ENCODE data around the gene WNK1. TPM values are rescaled to one million over a fixed set of nuclear protein-coding genes. Genes with fewer than 3 reads are reported as not detected.

The WNK1 gene
- total RNA-seq, 1 donor from 2014 or later = 157 TPM

DNA sequence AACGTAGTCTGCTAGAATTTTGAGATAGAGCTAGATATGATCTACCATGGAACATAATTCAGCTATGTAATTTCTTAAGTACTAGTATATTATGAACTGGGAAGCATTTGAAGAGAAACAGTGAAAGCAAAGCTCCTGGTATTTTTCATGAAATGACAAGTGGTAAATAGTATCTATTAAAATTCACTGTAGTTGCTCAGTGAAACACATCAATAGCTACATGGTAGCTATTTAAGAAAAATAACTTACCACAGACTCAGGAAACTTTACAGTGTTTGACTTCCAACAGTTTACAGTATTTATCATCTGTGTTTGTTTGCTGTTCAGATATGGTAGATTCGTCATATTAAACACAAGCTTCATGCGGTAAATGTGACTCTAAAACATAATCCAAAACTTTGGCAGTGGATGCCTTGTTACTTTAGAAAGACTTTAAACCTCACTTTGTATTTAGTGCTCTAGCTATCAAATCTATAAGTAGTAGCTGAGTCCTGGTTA is 25.2 kb downstream of the WNK1 start:
- peaks cover 47% of the 10 kb centered on the region for H3K4me1 Mint-ChIP-seq (ENCODE audit: low read depth, unreplicated experiment)
- H3K36me3 Mint-ChIP-seq (ENCODE audit: low read depth, unreplicated experiment) = peaks cover 3% of the 10 kb centered on the region
- H3K27ac Mint-ChIP-seq (ENCODE audit: unreplicated experiment) = no peak overlapping the region
- TF ChIP-seq, protein P1, sequence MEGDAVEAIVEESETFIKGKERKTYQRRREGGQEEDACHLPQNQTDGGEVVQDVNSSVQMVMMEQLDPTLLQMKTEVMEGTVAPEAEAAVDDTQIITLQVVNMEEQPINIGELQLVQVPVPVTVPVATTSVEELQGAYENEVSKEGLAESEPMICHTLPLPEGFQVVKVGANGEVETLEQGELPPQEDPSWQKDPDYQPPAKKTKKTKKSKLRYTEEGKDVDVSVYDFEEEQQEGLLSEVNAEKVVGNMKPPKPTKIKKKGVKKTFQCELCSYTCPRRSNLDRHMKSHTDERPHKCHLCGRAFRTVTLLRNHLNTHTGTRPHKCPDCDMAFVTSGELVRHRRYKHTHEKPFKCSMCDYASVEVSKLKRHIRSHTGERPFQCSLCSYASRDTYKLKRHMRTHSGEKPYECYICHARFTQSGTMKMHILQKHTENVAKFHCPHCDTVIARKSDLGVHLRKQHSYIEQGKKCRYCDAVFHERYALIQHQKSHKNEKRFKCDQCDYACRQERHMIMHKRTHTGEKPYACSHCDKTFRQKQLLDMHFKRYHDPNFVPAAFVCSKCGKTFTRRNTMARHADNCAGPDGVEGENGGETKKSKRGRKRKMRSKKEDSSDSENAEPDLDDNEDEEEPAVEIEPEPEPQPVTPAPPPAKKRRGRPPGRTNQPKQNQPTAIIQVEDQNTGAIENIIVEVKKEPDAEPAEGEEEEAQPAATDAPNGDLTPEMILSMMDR (IDR thresholded peaks at IDR 0.05; ENCODE audit: insufficient read depth, low read depth, low read length) = no peak
- no peak for TF ChIP-seq EZH2 (IDR thresholded peaks at IDR 0.05; ENCODE audit: insufficient read depth, low read length)
- peaks cover 20% of the 10 kb centered on the region for H3K4me1 ChIP-seq (ENCODE audit: insufficient read depth, low read length)
- no peaks in the 10 kb centered on the region for H3K27me3 Mint-ChIP-seq (ENCODE audit: low read depth, unreplicated experiment)
- H3K27ac ChIP-seq (ENCODE audit: low read depth, low read length) = no peak overlapping the region
- no peaks in the 10 kb centered on the region for H3K36me3 ChIP-seq (ENCODE audit: insufficient read depth, low read length)
- no peaks in the 10 kb centered on the region for H3K9me3 ChIP-seq (ENCODE audit: insufficient read depth, low read depth, low read length)
- H3K27me3 ChIP-seq (ENCODE audit: insufficient read depth, low read length) = no peaks in the 10 kb centered on the region
- no peak overlapping the region for H3K4me3 Mint-ChIP-seq (ENCODE audit: unreplicated experiment)
- H2AFZ ChIP-seq (ENCODE audit: low read depth, low read length) = no peak overlapping the region
- H3K4me3 ChIP-seq (ENCODE audit: insufficient read depth, low read depth, low read length) = no peak overlapping the region
- H3K9ac ChIP-seq (ENCODE audit: low read length) = no peak overlapping the region
- DNase-seq (ENCODE audit: low read depth) (no peak), FAIRE-seq (no peak)
- H3K4me2 ChIP-seq (ENCODE audit: low read length) = no peak overlapping the region
- no peaks in the 10 kb centered on the region for H3K9me3 Mint-ChIP-seq (ENCODE audit: unreplicated experiment)
- peaks cover 98% of the 10 kb centered on the region for H3K79me2 ChIP-seq (ENCODE audit: insufficient read depth, low read length)
- H4K20me1 ChIP-seq (ENCODE audit: insufficient read depth, low read length) = peaks cover 78% of the 10 kb centered on the region

DNA sequence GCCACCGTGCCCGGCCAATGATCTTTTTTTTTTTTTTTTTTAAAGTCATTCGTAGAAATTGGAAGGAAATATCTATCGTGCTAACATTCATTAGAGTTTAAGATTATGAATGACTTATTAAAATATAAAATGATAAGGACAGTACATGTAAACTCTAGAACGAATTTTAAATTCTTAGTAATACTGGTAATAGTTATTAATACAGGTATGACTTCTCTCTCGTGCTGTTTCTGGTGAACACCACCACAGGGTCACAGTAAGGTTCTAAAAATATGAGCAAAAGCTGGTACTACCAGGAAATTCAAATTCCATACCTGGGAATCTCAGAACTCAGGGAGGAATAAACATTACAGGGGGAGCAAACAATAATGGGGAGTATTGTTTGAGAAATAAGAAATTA is 26.2 kb downstream of the WNK1 start:
- Histone ChIP-seq H3K79me2 (ENCODE audit: insufficient read depth, low read length) (peaks cover 96% of the 10 kb centered on the region), H2AFZ (ENCODE audit: low read depth, low read length) (no peak overlapping the region), H3K4me1 (ENCODE audit: insufficient read depth, low read length) (peaks cover 20% of the 10 kb centered on the region), H3K27ac (ENCODE audit: low read depth, low read length) (no peak overlapping the region), H3K9ac (ENCODE audit: low read length) (no peak overlapping the region), H3K27me3 (ENCODE audit: insufficient read depth, low read length) (no peaks in the 10 kb centered on the region), H3K9me3 (ENCODE audit: insufficient read depth, low read depth, low read length) (no peaks in the 10 kb centered on the region), H3K36me3 (ENCODE audit: insufficient read depth, low read length) (no peaks in the 10 kb centered on the region), H3K4me2 (ENCODE audit: low read length) (peak overlapping the region; percentile 78), H4K20me1 (ENCODE audit: insufficient read depth, low read length) (peaks cover 74% of the 10 kb centered on the region), H3K4me3 (ENCODE audit: insufficient read depth, low read depth, low read length) (no peak overlapping the region)
- peak overlapping the region; percentile 28 for H3K27ac Mint-ChIP-seq (ENCODE audit: unreplicated experiment)
- FAIRE-seq (no peak), DNase-seq (ENCODE audit: low read depth) (no peak)
- H3K27me3 Mint-ChIP-seq (ENCODE audit: low read depth, unreplicated experiment) = no peaks in the 10 kb centered on the region
- peaks cover 3% of the 10 kb centered on the region for H3K36me3 Mint-ChIP-seq (ENCODE audit: low read depth, unreplicated experiment)
- H3K4me3 Mint-ChIP-seq (ENCODE audit: unreplicated experiment) = no peak overlapping the region
- H3K4me1 Mint-ChIP-seq (ENCODE audit: low read depth, unreplicated experiment) = peaks cover 45% of the 10 kb centered on the region
- H3K9me3 Mint-ChIP-seq (ENCODE audit: unreplicated experiment) = no peaks in the 10 kb centered on the region
- TF ChIP-seq, protein P1 (IDR thresholded peaks at IDR 0.05; ENCODE audit: insufficient read depth, low read depth, low read length) = no peak
- no peak for TF ChIP-seq EZH2 (IDR thresholded peaks at IDR 0.05; ENCODE audit: insufficient read depth, low read length)

All from astrocyte (in vitro differentiated cells and primary cell).